Heart left ventricle (tissue), 13 donors: Measurements from ENCODE around the gene C5orf15.

Source experiments
- POLR2A ChIP-seq, 2 donors: fragments of 450-650 bp; IDR thresholded peaks; one replicate each; pipeline ENCODE4 v1.6.1; 2017; ENCODE audit warnings: antibody characterized with exemption in 2 of 2, mild to moderate bottlenecking in 2 of 2, moderate library complexity in 2 of 2
- TF ChIP-seq, protein P1 (sequence below), 12 donors: fragments of 200-600 bp; sonication (generic) in 4 of 12; IDR thresholded peaks; one replicate each; pipeline versions ENCODE4 v1.5.0 to v1.8.0; 2018 to 2022; ENCODE audit warnings: antibody characterized with exemption in 12 of 12, mild to moderate bottlenecking in 5 of 12
- donor health status: ischemic (EF 13 %, LVEDD 7.1; RV severe dilation, severe dysfunction).
- donor health status: DM: no; HTN: yes; CAD: no.
- donor health status: DM: no; HTN: no; CAD: no.
- donor health status: ischemic (EF 25% LVEDD 6.9; RV normal size, moderate dysfunction).
- donor health status: ischemic (EF 25% LVEDD 5.7; RV mildly dilated, moderate dysfunction).
- donor health status: ischemic (EF 35%, LVEDD 5.7; RV mildly dilated, moderate dysfunction).
- donor health status: nonischemic (EF 11% LVEDD 7.7; RV severe dilation, severe dysfunction).
- donor health status: DM: yes; HTN: yes; CAD: no.
- donor health status: PGD.
- donor health status: ischemic (EF 29% LVEDD 5.4; RV normal size, mild dysfunction).
- donor health status: nonischemic (EF 23%, LVEDD 6.1; RV moderate dilation, normal function).

DNA sequence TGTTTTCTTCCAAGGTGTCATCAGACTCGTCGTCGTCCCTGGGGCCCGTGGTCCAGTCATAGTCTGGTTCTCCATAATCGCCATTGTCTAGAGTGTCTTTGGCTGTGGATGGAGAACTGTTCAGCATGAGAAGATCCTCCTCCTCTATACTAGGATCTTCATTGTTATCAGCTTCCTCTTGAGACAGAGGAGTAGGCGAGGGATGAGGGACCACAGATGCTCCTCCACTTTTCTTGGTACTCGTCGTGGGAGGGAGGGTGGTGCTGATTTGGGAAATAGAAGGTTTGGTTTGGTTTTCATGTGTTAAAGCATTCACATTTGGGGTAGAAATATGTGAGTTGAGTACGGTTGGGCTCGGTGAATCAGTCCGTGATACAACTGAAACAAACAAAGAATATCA lies 8.8 kb downstream of the C5orf15 start:
- TF ChIP-seq, protein P1, sequence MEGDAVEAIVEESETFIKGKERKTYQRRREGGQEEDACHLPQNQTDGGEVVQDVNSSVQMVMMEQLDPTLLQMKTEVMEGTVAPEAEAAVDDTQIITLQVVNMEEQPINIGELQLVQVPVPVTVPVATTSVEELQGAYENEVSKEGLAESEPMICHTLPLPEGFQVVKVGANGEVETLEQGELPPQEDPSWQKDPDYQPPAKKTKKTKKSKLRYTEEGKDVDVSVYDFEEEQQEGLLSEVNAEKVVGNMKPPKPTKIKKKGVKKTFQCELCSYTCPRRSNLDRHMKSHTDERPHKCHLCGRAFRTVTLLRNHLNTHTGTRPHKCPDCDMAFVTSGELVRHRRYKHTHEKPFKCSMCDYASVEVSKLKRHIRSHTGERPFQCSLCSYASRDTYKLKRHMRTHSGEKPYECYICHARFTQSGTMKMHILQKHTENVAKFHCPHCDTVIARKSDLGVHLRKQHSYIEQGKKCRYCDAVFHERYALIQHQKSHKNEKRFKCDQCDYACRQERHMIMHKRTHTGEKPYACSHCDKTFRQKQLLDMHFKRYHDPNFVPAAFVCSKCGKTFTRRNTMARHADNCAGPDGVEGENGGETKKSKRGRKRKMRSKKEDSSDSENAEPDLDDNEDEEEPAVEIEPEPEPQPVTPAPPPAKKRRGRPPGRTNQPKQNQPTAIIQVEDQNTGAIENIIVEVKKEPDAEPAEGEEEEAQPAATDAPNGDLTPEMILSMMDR (IDR thresholded peaks at IDR 0.05) = no peak
- no peak for TF ChIP-seq POLR2A (IDR thresholded peaks at IDR 0.05)
